ENCODE data around the gene SH3TC2.

The SH3TC2 gene

GRCh38 chr5:149027636-149028035, 35.2 kb downstream of the SH3TC2 start:
- DNase-seq: no peak

DNA sequence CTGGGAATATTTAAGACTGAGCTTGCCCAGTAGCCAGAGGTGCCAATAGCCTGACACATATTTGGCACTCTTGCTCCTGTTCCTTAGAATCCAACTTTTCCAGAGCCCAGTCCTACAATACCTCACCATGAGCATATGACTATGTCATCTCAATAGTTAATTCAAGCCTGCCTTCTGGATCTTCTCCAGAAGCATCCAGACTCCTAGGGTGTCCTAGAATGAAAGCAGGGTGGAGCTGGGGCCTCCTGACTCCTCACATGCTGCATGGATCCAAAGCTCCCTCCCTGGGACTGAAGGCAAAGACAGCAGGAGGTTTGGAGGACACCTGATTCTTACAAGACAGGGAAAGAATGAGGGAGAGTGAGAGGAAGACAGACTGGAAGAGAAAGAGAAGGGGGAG, 37.9 kb downstream of the SH3TC2 start:
- no peak for DNase-seq

DNA sequence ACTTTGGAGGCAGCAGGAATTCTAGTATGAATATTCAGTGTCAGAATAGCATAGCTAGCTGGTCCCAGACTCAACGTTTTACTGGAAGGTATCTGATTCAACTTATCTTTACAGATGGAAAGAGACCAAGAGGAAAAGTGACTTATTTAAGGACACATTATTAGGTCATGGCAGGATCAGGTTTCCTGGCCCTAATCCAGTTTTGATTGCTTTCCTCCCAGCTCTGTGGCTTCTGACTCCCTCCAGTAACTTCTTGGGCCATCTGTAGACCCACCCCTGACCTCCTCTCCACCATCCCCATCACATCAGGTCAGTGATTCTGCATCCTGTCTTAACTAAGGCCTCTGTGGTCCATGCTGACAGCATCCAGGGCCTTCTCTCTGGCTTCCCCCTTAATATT, 38.4 kb downstream of the SH3TC2 start:
- DNase-seq: no peak

DNA sequence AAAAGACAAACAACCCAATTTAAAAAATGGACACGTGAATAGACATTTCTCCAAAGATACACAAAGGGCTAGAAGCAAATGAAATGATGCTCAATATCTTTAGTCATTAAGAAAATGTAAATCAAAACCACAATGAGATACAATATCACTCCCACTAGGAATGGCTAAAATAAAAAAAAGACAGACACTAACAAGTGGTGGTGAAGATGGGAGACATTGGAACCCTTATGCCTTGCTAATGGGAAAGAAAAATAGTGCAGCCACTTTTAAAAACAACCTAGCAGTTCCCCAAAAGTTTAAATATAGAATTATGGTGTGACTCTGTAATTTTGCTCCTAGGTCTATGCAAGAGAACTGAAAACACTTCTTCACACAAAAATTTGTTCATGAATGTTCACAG, 40.7 kb downstream of the SH3TC2 start:
- no peak for DNase-seq

GRCh38 chr5:149019679-149020078, 43.2 kb downstream of the SH3TC2 start:
- no peak for DNase-seq

DNA sequence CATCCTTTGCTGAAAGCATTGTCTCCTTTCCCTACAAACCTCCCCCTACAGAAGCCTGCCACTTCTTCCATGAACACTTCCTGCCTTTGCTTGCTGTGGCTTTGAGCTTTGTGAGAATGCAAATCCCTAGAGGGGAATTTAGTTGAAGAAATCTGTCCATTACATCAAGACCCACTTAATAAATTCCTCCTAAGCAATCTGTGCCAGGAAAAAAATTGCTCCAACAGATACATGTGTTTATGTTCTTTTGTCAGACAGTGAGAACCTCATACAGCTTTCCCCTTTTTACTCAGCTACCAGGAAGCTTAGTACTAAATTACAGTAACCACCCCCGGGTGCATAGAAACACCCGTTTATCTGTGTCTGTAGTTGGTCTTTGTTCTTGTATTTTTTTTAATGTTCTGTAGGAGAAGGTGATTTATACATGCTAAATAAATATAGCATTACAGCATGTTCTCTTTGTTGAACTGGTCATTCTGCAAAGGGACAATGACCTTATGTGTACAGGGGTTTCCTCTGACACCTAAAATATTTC, 43.9 kb downstream of the SH3TC2 start:
- DNase-seq: no peak

- no peak for DNase-seq
Measured at GRCh38 chr5:149017636-149018035, 45.2 kb downstream of the SH3TC2 start.

- no peak for DNase-seq
Measured at GRCh38 chr5:149015561-149015960, 47.3 kb downstream of the SH3TC2 start.

GRCh38 chr5:149015126-149015525, 47.7 kb downstream of the SH3TC2 start:
- no peak for DNase-seq

DNA sequence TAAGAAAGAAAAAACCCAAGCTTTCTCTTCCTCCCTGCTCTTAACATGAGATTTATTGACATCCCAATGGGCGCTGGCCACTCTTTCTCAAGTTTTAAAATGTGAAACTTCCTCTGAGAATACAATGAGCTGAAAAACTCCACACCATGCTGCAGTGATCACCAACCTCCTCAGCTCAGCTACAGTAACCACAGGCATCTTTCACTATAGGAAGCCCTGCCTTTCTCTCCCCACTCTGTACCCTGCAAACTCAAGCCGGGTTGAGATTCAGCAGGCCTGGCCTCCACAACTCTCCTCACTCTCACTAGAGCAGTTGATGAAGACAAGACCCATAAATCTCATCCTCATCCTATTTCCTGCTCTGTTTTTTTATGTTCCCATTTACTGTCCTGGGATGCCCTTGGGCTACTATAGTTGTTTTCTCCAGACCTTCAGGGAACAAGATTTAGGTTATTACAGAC, 48.3 kb downstream of the SH3TC2 start:
- no peak for DNase-seq

- no peak for DNase-seq
Measured at GRCh38 chr5:149013796-149014195, 49.1 kb downstream of the SH3TC2 start.

- no peak for DNase-seq
Measured at GRCh38 chr5:149012350-149012749, 50.5 kb downstream of the SH3TC2 start.

DNA sequence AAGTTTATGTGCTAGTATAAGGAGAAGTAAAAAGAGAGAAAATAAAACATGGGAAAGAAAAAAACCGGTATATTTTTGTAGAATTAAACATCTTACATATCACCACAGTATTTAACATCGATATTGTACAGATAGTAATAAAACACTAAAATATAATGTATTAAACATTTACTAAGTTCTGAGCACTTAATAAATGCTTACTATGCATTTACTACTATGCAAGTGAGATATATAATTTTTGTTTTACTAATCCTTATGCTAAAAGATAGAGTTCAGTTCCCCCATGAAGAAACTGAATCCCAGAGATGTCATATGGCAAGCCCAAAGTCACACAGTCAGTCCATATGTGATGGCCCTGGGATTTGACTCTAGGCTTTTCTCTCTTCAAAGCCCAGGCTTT, 51.1 kb downstream of the SH3TC2 start:
- DNase-seq: no peak

DNA sequence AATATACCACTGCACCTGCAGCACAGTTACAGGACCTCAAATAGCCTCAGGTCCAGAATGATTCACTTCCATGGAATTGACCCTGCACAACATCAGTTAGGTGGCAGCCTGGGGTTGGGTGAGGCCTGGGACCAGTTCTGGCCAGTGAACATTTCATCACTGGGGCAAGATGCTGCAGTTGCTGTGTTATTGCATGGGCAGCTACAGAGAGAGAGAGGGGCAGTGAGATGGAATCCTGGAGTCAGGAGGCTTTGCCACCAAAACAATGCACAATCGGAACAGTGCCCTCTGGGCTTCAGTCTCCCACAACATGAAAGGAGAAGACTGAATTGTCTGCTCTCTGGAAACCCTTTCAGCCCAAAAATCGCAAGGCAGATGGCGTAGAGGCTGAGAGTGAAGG, 51.8 kb downstream of the SH3TC2 start:
- DNase-seq: no peak

GRCh38 chr5:149007174-149007573, 55.7 kb downstream of the SH3TC2 start:
- no peak for DNase-seq

GRCh38 chr5:149006426-149006825, 56.4 kb downstream of the SH3TC2 start:
- DNase-seq: no peak

DNA sequence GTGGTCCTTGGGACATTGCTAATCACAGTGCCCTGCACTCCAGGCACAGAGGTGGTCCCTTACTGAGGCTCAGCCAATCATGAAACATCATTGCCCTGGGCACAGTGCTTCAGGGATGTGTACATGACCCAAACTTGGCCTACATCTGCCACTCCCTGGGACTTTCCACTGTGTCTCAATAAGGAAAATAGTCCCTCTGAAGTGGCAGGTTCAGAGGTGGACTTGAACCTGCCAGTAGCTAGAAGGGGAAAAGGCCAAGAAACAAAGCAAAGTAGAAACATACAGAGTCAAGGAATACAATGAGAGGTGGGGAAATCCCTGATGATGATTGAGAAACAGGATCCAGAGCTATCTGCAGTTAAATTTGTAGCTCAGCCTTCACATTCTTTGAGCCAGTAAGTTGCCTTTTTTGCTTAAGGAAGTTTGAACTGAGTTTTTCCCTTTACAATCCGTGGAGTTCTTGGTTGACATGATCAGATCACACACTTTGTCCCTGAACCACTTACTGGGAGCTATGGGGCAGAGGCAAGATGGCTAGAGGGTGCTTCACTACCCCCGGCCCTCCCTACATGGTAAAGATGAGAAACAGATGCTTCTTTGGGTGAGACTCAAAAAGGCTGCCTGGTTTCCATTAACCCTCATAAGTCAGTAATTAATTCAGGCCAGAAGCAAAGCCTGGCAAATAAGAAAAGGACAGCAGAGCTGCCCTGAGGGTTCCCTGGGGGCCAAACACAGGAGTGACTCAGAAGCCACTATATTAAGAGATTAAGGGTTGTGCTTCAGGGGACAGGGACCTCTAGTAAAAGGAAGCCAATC, 57.6 kb downstream of the SH3TC2 start:
- DNase-seq: no peak

DNA sequence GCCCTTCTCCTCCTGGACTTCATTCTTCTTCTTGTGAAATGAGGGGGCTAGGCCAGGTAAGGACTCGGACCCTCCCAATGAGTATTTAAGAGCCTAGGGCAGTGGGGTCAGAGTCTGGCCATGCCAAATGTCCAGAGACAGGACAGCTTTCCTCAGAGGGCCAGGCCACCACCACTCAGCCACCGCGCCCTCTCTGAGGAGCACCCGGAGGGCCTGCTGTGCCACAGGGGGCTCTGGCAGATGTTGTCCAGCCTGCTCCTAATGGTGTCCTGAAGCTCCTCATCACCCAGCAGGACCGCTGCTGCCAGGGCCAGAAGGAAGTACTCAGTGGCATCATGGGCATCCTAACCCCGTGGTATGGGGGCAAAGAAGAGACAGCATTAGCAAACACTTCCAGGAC, 58.3 kb downstream of the SH3TC2 start:
- no peak for DNase-seq

GRCh38 chr5:149002761-149003689, 59.8 kb downstream of the SH3TC2 start:
- peak in 1 of 2 experiments; percentile 2 for DNase-seq

GRCh38 chr5:149002053-149002452, 60.8 kb downstream of the SH3TC2 start:
- no peak for DNase-seq

DNA sequence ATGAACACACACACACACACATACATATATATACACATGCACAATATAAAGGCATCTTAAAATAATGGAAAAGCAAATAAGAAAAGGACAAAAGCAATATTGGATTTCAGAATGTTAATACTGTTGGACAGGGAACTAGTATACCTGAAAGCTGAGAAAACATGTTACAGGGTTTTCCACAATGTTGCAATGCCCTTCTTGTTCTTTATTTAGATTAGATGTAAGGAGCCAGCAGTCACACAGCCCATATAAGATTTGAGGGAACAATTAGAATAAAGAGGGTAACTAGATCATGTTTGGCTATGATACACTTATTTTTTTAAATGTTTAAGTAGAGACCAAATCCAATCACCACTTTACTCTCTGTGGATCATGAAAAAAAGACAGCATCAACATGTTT, 61.7 kb downstream of the SH3TC2 start:
- no peak for DNase-seq

- DNase-seq: no peak
Measured at GRCh38 chr5:148999741-149000140, 63.1 kb downstream of the SH3TC2 start.

- DNase-seq: peak; percentile 14 to 80
Measured at GRCh38 chr5:148998174-148998797, 64.6 kb downstream of the SH3TC2 start.
